NCI-H748 (cell line): ENCODE results near the gene ITGB7.
A peak's percentile ranks its signal among the peaks of the same experiment; 100 is the strongest.

Source experiments
- DNase-seq: peaks from one replicate; lab custom pipeline; 2025; ENCODE audit not compliant: unreplicated experiment; lab: John Stamatoyannopoulos, UW

ITGB7 gene

GRCh38 chr12:53159195-53159839 lies 47.7 kb downstream of the ITGB7 start:
- peak; percentile 79 for DNase-seq

GRCh38 chr12:53152390-53152789 lies 54.7 kb downstream of the ITGB7 start:
- no peak for DNase-seq

GRCh38 chr12:53151039-53151438 lies 56.0 kb downstream of the ITGB7 start:
- DNase-seq: peak; percentile 13

- no peak for DNase-seq
These were observed 59.4 kb downstream of the ITGB7 start for GRCh38 chr12:53147653-53148052.

GRCh38 chr12:53147181-53147580 lies 59.9 kb downstream of the ITGB7 start:
- no peak for DNase-seq

- DNase-seq: no peak
These were observed 61.4 kb downstream of the ITGB7 start for GRCh38 chr12:53145383-53146260.

- DNase-seq: no peak
These were observed 63.7 kb downstream of the ITGB7 start for GRCh38 chr12:53143355-53143754.
